Fibroblast of skin of right biceps (primary cell): Measurements from ENCODE around the gene TCIRG1.
"Not testable (repeated sequence)": the region's sequence is repeated elsewhere in the genome, so short reads cannot be mapped to it uniquely, and the experiment has no call there.

ENCODE experiments used
- DNase-seq: peaks from one replicate; pipeline ENCODE4 v3.0.0-alpha.2; 2013

The TCIRG1 gene

GRCh38 chr11:68038718-68039525 lies at the start of gene TCIRG1:
TSS of gene TCIRG1 (plus strand) at chr11:68039025. CDS start at chr11:68041272, 2,247 bp downstream.
- peak; percentile 78 for DNase-seq

DNA sequence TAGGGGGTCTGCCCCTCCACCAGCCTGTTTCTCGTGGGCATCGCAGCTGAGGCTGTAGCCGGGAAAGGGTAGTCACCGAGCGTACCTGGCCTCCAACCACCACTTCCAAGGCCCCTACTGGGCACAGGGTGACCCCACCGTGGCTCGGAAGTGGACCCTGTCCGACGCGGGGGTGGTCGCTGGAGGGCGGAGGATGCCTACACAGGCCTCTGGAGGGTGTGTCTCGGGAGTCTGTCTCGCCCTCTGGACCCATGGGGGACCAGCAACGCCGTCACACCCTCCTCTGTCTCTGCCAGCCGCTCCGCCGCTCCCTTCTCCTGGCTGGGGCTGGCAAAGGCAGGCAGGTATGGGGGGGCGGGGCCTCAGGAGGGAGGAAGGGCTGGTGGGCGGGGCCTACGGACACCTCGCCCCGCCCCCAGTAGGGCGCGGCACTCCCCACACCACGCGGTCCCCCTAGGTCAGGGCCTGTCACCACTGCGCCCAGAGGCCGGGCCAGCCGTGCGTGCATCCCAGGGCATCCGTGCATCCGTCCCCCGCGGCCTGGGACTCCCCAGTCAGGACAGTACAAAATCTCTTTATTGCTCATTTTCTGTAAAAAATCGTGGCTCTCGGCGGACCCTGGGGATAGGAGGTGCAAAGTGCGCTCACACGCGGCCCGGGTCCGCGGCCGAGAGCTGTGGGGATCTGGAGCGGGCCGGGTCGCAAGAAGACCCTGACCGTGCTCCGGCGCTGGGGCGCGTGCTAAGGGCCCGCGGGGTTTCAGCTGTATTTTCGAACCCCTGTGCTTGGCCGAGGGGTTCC lies 48.1 kb upstream of the TCIRG1 start:
- not testable (repeated sequence) for DNase-seq

GRCh38 chr11:67991347-67992121 lies 47.3 kb upstream of the TCIRG1 start:
- DNase-seq = not testable (repeated sequence)

DNA sequence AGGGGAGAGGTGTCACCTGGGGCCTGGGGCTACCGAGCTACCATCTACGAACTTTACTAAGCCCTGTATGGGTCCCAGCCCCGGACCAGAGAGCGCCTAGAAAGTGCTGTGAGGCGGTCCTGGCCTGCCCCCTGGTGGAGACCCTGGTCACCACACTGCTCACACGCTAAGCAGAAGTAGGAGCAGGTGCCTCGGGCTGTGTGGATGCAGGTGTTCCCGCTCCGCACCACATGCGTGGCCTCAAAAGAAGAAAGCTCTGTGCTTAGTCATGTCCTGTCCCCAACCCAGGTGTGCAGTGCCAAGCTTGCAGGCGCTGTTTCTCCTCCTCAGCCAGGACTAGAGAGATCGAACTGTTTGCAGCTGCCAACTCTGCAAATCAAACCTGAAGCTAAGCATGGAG lies 45.0 kb upstream of the TCIRG1 start:
- not testable (repeated sequence) for DNase-seq

DNA sequence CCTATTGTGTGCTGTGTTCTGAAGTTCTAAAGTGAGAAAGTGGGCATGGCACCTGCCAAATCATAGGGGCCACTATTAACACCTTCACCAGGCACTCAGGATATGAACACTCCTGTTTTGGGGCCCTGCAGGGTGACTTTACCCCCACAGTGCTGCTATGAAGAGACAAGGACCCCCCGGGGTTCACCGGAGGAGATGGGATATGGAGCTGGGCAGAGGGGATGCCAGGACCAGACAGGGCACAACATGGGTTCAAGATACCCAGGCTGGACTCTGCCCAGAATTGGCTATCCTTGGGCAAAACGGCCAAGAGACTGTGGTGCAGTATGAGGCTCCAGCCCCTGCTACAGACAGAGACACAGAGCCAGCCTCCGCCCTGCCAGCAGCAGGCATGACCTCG lies 44.4 kb upstream of the TCIRG1 start:
- DNase-seq = not testable (repeated sequence)

- not testable (repeated sequence) for DNase-seq
Measured at GRCh38 chr11:67995129-67995528, 43.7 kb upstream of the TCIRG1 start.

- not testable (repeated sequence) for DNase-seq
Measured at GRCh38 chr11:67995579-67995978, 43.2 kb upstream of the TCIRG1 start.

- DNase-seq = no peak
Measured at GRCh38 chr11:67996051-67996450, 42.8 kb upstream of the TCIRG1 start.

GRCh38 chr11:67996622-67997474 lies 42.0 kb upstream of the TCIRG1 start:
- peak; percentile 56 for DNase-seq

DNA sequence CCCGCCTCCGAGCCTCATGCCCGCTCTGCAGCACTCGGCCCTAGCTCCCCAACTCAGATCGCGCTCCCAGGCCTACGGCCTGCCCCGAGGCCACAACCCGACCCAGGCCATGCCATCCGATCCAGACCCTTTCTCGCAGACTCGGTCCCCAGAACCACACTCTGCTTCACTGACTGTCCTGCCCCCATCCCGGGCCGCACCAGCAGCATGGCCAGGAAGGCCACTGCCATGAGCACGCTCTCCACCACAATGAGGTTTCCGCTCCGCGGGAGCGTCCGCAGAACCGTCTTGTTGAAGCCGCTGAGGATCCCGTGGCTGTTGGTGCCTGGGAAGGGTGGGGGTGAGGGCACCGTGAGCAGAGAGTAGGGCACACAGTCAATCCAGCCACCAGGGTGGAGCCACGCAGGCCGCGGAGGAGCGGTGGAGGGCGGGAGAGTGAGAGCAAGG lies 41.3 kb upstream of the TCIRG1 start:
- no peak for DNase-seq

- no peak for DNase-seq
Measured at GRCh38 chr11:67998150-67999045, 40.4 kb upstream of the TCIRG1 start.

GRCh38 chr11:67999201-67999629 lies 39.6 kb upstream of the TCIRG1 start:
- DNase-seq = no peak

GRCh38 chr11:67999704-68000103 lies 39.1 kb upstream of the TCIRG1 start:
- DNase-seq = no peak

DNA sequence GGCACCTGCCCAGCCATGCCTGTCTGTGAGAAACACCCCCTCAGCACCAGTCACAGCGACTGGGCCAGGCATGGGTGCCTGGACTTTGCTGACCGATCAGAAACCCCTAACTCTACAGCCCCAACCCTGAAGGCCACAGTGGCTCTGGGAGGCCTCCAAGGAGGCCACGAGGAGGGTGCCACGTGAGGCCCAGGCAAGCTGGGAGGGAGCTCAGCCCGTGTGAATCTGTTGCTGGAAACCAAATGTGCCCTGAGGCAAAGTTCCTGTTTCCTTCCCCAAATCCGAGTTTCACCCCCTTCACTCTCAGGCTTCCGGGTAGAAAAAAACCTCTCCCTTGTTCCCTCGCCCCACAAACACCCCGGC lies 36.3 kb upstream of the TCIRG1 start:
- DNase-seq = no peak

- no peak for DNase-seq
Measured at GRCh38 chr11:68002938-68003845, 35.6 kb upstream of the TCIRG1 start.

GRCh38 chr11:68003846-68004550 lies 34.8 kb upstream of the TCIRG1 start, which contains the start of gene UNC93B1:
TSS of gene UNC93B1 (minus strand) at chr11:68004097. CDS start at chr11:68004043, 54 bp downstream.
- DNase-seq = peak; percentile 82

- no peak for DNase-seq
Measured at GRCh38 chr11:68004551-68005335, 34.1 kb upstream of the TCIRG1 start.

DNA sequence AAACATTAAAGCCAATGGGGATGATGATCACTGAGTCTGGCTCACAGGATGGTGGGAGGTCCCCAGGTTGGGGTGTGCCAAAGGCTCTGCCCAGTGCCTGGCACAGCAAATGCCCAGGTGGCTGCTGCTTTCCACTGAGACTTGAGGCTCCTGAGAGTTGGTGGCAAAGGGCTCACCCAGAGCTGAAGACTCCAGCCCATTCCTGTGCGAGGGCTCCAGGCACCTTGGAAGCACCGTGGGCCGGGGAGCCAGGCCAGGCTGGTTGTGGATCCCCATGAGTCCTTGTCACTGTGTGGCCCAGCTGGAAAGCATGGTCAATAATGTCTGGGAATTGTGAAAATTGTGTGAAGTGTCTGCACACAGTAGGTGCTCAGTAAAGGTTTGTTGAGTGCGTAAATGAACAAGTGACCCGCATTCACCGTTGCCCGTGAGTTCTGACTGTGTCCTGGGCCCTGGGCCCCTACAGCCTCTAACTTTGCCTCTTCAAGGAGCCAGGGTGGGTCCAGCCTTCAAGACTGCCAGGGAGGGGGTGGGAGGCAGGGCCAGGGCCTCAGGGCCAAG lies 32.1 kb upstream of the TCIRG1 start:
- DNase-seq = no peak
